Lower leg skin (tissue), 3 donors: ENCODE results near the gene SCUBE1.

Experiments
- POLR2A ChIP-seq, 2 donors: fragments of 450-650 bp; IDR thresholded peaks; one replicate each; pipeline ENCODE4 v1.6.1; 2016 to 2017; ENCODE audit warnings: antibody characterized with exemption in 2 of 2, mild to moderate bottlenecking in 1 of 2, moderate library complexity in 1 of 2
- TF ChIP-seq, protein P1 (sequence below), 3 donors: fragments of 450-650 bp; IDR thresholded peaks; one replicate each; pipeline ENCODE4 v1.5.1; 2016; ENCODE audit warnings: antibody characterized with exemption in 3 of 3, mild to moderate bottlenecking in 3 of 3, moderate library complexity in 2 of 3

GRCh38 chr22:43222262-43222661 is 120.9 kb downstream of the SCUBE1 start:
- TF ChIP-seq, protein P1, sequence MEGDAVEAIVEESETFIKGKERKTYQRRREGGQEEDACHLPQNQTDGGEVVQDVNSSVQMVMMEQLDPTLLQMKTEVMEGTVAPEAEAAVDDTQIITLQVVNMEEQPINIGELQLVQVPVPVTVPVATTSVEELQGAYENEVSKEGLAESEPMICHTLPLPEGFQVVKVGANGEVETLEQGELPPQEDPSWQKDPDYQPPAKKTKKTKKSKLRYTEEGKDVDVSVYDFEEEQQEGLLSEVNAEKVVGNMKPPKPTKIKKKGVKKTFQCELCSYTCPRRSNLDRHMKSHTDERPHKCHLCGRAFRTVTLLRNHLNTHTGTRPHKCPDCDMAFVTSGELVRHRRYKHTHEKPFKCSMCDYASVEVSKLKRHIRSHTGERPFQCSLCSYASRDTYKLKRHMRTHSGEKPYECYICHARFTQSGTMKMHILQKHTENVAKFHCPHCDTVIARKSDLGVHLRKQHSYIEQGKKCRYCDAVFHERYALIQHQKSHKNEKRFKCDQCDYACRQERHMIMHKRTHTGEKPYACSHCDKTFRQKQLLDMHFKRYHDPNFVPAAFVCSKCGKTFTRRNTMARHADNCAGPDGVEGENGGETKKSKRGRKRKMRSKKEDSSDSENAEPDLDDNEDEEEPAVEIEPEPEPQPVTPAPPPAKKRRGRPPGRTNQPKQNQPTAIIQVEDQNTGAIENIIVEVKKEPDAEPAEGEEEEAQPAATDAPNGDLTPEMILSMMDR (IDR thresholded peaks at IDR 0.05) = no peak
- TF ChIP-seq POLR2A (IDR thresholded peaks at IDR 0.05) = no peak
